Cardiac fibroblast (primary cell): ENCODE results near the gene SREBF2.
A peak's percentile ranks its signal among the peaks of the same experiment; 100 is the strongest.

Source experiments
- DNase-seq, 2 donors: peaks; one replicate each; pipeline versions ENCODE4 v3.0.0 to v3.0.0-alpha.2; 2010; ENCODE audit warnings: low read depth in 2 of 2
- H3K4me3 ChIP-seq, 2 donors: replicated peaks in 1 of 2; 1 replicate in 1 of 2; 2 replicates in 1 of 2; pipeline ENCODE4 v1.5.1; 2011; ENCODE audit warnings: low read depth in 2 of 2, low read length in 2 of 2, mild to moderate bottlenecking in 2 of 2, moderate library complexity in 1 of 2
- TF ChIP-seq, protein P1 (sequence below): IDR thresholded peaks from one replicate; pipeline ENCODE4 v1.5.1; 2011; ENCODE audit warnings: low read depth, mild to moderate bottlenecking, low read length, inconsistent platforms

SREBF2 gene

DNA sequence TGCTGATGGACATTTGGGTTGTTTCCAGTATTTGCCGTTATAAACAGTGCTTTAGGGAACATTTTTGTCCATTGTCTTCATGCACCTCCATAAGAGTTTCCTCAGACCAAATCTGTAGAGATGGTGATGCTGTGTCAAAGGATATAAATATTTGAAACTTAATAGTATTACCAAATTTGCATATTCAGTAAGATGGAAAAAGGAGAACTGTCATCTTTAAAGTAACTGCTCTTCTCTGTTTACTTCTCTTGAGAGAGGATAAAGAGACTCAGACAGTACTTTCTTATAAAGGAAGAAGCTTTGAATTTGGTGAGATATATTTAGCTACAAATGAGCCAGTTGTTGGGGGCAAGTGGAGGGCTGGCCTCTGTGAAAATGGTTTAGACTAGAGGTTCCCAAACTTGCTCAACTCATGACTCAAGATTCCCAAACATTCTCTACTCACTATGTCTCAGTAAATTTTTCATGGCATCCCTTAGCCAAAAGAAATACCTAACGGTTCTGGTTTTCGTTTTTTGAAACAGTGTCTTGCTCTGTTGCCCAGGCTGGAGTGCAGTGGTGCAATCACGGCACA lies 55.8 kb downstream of the SREBF2 start:
- no peak overlapping the region for H3K4me3 ChIP-seq
- DNase-seq, result peak in 1 of 2 donors; percentile 14
- TF ChIP-seq, protein P1, sequence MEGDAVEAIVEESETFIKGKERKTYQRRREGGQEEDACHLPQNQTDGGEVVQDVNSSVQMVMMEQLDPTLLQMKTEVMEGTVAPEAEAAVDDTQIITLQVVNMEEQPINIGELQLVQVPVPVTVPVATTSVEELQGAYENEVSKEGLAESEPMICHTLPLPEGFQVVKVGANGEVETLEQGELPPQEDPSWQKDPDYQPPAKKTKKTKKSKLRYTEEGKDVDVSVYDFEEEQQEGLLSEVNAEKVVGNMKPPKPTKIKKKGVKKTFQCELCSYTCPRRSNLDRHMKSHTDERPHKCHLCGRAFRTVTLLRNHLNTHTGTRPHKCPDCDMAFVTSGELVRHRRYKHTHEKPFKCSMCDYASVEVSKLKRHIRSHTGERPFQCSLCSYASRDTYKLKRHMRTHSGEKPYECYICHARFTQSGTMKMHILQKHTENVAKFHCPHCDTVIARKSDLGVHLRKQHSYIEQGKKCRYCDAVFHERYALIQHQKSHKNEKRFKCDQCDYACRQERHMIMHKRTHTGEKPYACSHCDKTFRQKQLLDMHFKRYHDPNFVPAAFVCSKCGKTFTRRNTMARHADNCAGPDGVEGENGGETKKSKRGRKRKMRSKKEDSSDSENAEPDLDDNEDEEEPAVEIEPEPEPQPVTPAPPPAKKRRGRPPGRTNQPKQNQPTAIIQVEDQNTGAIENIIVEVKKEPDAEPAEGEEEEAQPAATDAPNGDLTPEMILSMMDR, result no peak

DNA sequence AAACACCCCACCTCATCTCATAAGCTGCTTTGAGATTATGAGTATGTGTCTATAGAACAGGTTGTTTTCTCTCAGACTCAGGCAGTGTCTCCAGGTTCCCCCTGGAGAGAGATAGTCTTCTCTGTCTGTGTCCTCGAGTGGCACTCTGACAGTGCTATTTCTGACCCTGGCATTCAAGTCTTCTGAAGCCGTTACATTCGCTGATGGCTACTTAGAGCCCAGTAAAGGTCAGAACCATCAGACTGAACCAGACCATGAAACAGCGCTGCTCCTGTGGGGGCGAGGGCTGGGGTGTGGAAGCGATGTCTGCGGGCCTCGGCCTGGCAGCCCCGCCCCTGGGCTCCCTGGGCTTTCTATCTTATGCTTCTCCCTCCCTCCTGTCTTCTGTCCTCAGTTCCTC lies 58.5 kb downstream of the SREBF2 start:
- TF ChIP-seq, protein P1, result no peak
- H3K4me3 ChIP-seq, result no peak overlapping the region
- no peak for DNase-seq

DNA sequence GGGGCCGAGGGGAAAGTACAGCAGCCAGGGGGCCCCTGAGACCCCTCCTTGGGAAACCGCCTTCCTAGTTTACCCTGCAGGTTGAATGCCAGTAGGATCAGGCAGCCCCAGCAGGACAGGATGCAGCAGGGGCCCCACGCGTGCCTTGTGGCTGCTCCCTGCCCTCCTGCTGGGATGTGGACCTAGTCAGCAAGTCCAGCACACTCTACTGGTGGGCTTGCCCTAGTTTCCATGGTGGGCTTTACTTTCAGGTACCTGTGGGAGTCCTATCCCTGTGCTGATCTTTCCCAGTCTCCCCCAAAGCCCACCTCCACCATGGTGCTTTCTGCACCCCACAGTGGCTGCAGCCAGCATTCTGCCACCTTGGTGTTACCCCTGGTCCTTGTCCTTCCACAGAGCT lies 59.8 kb downstream of the SREBF2 start:
- TF ChIP-seq, protein P1, result no peak
- H3K4me3 ChIP-seq, result no peak overlapping the region
- DNase-seq, result no peak

DNA sequence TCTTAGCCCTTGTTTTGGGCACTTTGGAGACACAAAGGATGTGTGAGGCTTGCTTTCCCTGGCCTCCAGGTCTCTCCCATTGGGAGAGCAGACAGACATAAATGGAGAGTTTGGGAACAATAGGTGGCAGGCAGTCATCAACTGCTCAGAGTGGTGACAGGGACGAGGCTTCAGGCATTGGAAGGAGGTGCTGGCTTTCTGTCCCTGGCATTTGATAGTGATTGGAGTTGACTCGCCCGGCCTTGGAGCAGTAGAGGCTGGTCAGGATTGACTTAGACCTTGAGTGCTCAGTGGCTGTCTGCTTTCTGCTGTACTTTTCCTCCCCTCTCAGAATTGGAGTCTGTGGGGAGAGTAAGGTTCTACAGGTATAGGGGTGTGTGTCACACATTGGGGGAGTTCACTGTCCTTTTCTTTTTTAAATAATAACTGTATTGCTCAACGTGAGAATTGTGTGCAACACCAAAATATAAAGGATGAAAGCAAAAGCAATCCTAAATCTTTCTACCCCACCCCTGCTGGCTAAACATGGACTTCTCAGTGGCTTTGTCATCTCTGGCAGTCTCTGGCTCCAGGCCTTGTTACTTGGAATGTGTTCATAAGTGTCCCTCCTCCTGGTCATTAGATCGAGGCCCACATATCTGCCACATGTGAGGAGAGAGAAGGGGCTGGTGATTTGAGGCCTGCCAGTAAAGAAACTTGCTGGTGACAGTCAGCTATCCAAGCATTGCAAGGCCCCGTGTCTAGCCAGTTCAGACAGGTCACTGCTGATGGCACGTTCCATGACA lies 60.9 kb downstream of the SREBF2 start:
- TF ChIP-seq, protein P1, result no peak
- H3K4me3 ChIP-seq, result no peak overlapping the region
- no peak for DNase-seq

DNA sequence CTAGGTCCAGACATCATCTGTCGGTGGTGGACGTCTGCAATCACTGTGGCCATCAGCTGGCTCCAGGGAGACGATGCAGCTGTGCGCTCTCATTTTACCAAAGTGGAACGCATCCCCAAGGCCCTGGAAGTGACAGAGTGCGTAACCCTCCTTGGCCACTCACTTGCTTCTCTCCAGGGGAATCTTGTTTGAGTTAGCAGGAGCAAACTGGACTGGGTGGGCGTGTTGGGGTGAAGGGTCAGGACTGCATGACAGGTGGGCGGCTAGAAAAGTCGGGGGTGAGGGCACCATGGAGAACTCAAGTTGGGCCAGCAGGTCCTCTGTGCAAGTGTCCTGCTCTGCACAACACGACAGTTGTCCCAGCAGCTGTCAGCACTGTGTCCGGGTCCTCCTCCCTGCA lies 65.7 kb downstream of the SREBF2 start:
- TF ChIP-seq, protein P1, result no peak

DNA sequence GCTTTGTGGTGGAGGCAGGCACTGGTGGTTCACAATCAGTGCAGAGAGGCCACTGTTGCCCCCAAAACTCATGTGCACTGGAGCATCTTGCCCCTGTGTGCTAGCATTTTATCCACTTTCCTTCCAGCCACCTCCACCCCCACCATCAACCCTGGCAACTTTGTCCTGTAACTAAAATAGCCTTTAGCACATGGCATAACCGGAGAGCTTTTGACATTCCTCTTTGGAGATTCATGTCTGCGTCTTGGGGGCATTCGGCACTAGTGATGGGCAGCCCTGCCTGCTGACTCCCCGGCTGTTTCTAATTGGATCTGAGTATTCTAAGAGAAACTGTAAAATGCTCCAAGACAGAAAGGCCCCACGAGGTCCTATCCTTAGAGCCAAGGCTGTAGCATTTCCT lies 66.2 kb downstream of the SREBF2 start:
- TF ChIP-seq, protein P1, result no peak
- no peak for DNase-seq
- no peak overlapping the region for H3K4me3 ChIP-seq

More for the DNA sequence above, 65.7 kb downstream of the SREBF2 start:
- DNase-seq, result no peak
- no peak overlapping the region for H3K4me3 ChIP-seq
